NCI-H226 (cell line): ENCODE results near the gene COMTD1.
"Not testable (repeated sequence)": the region's sequence is repeated elsewhere in the genome, so short reads cannot be mapped to it uniquely, and the experiment has no call there.

ENCODE experiments used
- DNase-seq: peaks from one replicate; pipeline ENCODE4 v3.0.0-alpha.2; 2015

The COMTD1 gene

DNA sequence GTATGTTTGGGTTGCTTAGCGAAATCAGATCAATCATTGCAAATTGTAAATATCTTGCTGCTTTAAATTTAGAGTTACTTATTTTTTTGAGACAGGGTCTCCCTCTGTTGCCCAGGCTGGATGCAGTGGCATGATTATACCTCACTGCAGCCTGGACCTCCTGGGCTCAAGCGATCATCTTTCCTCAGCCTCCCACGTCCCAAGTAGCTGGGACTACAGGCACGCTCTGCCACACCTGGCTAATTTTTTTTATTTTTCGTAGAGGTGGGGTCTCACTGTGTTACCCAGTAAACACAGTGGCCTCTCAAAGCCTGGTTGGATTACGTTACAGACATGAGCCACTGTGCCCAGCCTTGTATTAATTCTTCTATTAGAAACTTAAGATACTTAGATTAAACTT lies 23.4 kb downstream of the COMTD1 start:
- no peak for DNase-seq

DNA sequence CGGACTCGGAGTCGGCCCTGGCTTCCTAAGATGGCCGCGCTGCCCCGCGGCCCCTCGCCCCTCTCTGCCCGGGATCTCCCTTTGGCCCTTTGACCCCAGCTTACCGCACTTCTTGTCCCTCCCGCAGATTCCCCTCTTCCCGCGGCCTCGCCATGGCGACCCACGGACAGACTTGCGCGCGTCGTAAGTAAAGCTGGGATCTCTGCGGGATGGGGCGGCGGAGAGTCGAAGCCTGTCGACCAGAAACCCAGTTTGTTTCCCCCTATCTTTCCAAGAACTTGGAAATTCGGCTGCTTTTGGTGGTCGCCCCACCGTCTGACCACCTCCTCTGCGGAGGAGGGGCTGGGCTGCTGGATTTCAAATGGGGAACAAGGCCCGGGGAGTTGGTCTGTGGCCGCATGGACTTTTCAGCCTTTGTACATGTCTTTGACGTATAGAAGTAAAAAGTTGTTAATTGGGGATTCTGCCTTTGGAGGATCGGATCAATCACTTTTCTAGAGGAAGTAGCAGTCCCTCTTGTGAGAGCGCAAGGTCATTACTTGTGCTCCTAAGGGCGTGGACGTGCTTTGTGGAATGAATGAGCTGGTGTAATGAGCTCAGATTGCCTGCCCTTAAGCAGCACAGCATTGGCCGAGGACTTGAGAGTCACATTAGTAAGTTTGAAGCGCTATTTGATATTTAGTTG lies 24.6 kb downstream of the COMTD1 start:
- DNase-seq: no peak

DNA sequence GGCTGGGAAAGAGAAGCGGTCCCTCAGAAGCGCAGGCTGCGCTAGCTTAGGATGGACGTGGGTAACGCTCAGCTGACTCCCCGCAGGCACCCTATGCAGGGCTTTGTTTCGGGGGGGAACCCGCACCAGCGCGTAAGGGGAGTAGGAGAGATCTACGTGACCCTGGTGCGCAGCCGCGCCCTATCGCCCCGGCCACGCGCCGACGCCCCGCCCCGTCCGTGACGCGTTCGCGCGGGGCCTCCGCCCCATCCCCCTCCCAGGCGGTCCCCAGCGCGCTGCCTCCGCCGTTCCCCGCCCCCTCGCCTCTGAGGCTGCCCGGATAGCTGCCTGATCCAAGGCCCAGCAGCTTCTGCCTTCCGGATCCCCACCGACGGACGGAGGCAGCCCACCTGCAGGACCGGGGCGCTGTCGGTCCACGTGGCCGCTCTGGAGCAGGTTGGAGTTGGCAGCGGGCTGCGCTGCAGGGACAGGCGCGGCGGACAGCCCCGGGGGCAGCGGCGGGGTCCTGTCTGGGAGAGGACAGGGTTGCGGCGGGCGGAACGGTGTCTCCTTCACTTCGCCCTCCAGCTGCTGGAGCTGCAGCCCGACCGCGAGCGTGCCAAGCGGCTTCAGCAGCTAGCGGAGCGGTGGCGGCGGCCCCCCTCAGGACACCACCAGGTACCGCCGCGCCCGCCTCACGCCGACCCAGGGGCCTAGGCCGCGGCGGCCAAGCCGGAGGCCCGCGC lies 25.3 kb downstream of the COMTD1 start, which contains the start of gene VDAC2:
Gene VDAC2 (plus strand): TSS at position 515 of the 725 bp plus-strand sequence. CDS start 363 bp downstream, outside the sequence.
- peak; percentile 92 for DNase-seq

DNA sequence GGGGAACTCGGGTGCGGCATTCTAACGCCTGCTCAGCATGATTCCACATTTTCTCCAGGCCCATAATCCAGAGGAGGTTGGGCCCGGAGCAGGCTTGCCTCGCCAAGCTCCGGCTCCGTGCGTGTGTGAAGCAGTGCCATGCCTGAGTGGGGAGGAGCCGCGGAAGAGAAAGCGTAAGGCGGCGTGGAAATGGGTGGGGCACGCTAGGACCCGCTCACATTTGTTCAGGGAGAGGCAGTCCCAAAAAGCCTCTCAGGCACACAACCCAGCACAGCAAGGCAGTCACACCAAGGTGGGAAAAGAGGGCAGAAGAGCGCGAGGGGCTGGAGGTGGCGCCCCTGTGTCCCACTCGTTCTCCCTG lies 25.9 kb downstream of the COMTD1 start:
- DNase-seq: peak; percentile 70

DNA sequence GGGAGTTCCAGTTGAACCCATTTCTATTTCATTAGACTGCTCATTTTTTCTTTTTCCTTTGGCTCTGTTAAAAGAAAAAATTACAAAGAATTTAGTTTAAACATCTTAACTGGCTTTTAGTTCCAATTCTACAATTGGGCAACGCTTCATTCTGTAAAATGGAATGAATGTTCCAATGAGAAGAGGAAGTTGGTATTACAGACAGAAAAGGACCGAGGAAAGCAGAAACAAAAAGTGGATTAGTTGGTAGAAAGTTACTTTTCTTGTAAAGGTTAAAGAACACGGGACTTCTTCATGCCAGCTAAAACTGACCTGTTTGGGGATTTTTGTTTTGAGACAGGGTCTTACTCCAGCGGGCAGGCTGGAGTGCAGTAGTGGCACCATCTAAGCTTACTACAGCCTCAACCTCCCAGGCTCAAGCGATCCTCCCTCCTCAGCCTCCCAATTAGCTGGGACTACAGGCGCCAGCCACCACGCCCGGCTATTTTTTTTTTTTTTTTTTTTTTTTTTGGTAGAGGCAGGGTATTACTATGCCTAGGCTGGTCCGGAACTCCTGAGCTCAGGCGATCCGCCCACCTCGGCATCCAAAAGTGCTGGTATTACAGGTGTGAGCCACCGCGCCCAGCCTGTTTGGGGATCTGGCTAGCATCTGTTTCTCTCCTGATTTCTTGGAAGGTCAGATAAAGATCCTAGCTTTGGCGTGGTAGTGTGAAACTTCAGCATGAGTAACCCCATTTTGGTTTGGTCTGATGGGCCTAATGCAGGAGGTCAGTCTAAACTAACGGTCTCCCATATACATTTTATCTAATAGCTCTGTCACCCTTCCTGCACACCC lies 26.5 kb downstream of the COMTD1 start:
- DNase-seq: no peak

DNA sequence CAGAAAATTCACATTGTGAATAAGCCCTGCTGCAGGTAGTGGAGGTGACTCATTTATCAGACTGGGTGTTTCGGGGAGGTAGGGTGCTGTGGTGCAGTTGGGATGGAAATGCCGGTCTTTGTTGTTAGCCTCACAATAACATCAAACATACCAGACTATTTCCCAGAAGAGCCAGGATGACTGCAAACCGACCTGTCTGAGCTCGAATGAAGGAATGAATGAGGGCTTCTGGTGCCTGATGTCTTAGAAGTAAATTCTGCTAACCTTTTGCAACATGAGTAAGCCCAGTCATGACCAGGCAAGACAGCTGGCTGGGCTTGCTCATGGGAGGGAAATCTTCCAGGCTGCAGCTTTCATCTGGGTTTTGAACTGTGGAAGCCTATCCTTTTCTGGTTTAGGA lies 27.6 kb downstream of the COMTD1 start:
- DNase-seq: peak; percentile 40

DNA sequence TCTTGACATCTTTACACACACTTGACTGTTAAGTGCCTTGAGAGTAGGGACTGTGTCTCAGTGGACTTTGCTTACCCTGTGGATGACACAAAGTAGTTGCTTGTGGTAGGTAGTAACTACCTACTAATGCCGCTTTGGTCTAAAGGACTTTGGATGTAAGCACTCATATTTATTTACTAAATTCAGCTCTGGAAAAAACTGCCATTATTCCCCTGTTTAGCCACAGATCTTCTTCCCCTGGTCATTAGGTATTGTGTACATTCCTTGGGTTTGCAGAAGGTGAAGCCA lies 28.0 kb downstream of the COMTD1 start:
- DNase-seq: no peak

DNA sequence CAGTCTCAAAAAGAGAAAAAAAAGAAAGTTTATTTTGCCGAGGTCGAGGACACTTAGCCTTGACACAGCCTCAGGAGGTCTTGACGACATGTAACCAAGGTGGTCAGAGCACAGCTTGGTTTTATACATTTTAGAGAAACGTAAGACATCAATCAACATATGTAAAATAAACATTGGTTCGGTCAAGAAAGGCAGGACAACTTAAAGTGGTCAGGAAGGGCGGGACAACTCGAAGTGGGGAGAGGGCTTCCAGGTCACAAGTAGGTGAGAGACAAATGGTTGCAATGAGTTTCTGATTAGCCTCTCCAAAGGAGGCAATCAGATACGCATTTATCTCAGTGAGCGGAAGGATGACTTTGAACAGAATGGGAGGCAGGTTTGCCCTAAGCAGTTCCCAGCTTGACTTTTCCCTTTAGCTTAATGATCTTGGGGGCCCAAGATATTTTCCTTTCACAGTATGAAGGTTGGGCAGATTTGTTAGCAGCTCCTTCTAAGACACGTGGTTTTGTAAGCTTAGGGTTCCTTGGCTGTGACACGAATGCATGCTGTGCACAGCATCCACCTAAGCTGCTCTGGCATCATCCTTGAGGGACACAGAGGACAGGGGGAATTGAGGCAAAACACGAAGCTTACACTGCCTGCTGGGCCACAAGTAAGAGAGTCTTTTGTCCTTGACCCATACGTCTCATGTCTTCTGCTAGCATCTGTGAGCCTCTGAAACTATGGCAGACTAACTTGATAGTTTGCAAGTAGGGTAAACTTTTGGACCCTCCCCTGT lies 28.5 kb downstream of the COMTD1 start:
- DNase-seq: no peak

DNA sequence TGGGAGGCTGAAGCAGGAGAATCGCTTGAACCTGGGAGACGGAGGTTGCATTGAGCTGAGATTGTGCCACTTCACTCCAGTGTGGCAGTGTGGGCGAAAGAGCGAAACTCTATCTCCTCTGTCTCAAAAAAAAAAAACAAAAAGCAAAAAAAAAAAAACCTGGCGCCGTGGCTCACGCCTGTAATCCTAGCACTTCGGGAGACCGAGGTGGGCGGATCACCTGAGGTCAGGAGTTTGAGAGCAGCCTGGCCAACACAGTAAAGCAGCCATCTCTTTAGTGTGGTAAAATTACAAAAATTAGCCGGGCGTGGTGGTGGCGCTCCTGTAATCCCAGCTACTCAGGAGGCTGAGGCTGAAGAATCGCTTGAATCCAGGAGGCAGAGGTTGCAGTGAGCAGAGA lies 29.1 kb downstream of the COMTD1 start:
- not testable (repeated sequence) for DNase-seq

DNA sequence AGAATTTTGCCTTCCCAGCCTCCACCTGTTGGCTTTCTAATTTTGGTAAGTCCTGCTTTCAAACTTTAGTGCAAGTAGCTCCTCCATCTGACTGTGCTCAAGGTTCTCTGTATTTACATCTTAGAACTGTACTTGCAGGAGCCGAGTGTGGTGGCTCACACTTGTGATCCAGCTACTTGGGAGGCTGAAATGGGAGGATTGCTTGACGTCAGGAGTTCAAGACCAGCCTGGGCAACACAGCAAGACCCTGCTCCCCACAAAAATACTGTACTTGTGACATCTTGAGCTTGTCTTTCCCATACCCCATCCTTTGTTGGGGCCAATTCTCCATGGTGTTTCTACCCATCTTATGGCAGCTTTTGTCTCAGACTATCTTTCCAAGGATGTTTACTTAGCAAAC lies 29.8 kb downstream of the COMTD1 start:
- DNase-seq: no peak

DNA sequence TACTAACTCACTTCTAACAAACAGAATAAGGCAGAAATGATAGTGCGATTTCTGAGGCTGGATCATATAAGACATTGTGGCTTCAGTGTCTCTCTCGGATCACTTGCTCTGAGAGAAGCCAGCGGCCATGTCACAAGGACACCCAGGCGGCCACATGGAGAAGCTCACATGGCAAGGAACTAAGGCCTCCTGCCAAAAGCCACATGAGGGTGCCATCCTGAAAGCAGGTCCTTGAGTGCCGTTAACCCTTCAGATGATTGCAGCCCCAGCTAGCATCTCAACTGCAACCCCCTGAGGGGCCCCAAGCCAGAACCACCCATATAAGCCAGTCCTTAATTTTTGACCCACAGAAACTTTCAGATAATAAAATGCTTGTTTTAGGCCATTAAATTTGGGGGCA lies 32.0 kb downstream of the COMTD1 start:
- no peak for DNase-seq

DNA sequence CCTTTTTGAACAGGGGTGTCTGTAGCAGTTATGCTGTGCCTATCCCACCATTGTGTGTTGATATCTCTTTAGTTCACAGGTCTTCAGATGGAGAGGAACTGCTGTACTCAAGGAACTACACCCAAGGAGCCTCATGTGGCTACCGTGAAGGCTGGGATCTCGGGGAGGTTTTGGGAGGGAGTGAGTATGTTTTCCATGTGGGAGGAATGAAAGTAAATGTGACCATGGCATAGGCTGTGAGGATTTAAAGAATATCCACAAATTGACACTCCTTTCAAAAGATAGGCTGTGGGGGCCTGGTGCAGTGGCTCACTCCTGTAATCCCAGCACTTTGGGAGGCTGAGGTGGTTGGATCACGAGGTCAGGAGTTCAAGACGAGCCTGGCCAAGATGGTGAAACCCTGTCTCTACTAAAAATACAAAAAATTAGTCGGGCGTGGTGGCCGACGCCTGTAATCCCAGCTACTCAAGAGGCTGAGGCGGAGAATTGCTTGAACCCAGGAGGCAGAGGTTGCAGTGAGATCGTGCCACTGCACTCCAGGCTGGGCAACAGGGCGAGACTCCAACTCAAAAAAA lies 32.6 kb downstream of the COMTD1 start:
- DNase-seq: not testable (repeated sequence)

DNA sequence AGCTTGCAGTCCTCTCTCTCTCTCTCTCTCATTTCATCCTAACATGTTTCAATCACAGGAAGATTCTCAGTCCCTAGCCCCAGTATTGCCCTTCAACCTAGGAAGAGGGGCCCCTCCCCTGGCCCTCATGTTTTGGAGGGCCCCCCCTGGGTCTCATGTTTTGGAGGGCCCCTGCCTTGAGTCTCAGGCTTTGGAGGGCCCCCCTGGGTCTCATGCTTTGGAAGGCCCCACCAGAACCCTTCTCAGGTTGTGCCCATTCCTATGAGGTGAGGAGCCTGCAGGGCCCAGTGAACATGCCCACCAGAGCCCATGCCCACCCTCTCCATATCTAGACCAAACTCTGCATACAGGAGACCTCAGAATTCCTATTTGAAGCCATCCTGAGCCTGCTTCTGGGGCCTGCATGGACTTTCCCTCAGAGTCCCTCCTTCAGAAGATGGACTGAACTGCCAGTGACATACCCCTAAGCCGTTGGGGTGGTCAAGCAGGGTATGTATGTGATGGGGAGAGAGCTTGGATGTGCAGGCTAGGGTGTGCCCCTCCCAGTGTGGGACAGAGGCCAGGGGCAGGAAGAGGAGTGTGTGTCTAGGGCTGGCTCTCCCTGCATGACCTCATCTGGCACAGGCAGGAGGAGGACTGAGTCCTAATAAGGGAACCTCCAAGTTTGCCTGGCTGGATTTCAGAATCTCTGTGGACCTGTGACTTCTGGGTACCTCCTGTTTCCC lies 33.3 kb downstream of the COMTD1 start:
- peak; percentile 58 for DNase-seq

DNA sequence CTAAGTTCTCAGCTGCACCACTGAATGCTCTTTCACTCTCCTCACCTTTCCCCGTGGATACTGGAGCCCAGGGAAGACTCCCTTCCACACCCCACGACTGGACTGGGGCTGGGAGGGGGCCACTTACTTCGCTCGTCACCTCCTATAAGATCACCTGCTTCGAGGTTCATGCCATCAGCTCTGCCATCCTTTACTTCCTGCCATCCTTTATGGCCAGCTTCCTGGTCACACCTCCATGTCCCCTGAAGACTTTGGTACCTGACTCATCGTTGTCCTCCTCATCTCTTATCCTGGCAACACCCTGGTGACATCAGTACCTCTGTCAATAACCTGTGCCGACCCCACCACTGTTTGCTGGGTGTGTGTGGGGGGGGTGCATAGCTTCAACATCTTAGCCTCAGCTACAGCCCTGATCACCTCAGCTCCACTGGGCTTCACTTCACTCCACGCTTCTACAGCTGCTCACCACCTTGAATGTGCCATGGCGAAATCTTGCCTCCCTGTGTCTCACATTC lies 33.9 kb downstream of the COMTD1 start:
- DNase-seq: no peak

DNA sequence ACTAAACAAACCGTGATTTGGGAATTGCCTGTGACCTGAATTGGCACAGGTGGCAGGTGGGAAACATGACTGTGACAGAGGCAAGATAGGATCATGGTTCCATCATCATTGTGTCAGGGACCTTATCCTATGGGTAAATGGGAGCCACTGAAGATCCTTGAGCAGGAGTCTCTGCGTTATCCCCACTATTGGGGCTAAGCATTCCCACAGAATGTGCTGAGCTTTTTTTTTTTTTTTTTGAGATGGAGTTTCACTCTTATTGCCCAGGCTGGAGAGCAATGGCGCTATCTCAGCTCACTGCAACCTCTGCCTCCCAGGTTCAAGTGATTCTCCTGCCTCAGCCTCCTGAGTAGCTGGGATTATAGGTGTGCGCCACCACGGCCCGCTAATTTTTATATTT lies 35.8 kb downstream of the COMTD1 start:
- DNase-seq: not testable (repeated sequence)

DNA sequence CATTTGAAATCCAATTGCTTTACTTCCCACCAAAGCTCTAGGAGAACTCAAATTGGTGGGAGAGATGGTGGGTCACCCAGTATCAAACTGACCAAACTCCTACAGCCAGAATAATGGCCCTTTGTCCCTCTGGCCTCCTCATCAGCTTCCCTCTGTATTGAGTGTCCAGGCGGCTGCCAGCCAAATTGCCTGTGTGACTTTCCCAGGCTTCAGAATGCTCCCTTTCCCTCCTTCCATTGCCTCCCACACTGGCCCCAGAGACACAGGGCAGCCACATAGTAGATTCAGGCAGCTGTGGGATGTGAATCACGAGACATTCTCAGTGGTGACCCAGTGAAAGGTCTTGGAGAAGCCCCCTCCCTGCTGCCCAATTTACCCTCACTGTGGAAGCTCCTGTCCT lies 37.9 kb downstream of the COMTD1 start:
- DNase-seq: no peak

DNA sequence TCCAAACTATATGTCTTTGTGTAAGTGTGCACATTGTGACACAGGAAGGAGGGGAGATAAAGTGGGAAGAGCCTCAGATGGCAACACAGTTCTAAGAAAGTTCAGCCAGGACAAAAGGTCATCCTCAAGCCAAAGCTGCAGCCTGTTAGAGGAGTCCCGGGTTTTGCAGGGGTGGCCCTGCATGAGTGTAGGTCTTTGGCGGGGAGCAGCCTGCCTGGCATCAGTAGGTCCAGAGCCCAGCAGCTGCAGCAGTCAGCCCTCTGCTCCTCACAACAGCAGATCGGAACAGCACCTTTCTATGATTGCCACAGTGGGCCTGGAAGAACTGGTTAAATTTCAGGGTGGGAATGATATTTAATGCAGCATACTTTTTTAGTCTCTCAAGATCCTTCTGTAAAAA lies 38.7 kb downstream of the COMTD1 start:
- no peak for DNase-seq

DNA sequence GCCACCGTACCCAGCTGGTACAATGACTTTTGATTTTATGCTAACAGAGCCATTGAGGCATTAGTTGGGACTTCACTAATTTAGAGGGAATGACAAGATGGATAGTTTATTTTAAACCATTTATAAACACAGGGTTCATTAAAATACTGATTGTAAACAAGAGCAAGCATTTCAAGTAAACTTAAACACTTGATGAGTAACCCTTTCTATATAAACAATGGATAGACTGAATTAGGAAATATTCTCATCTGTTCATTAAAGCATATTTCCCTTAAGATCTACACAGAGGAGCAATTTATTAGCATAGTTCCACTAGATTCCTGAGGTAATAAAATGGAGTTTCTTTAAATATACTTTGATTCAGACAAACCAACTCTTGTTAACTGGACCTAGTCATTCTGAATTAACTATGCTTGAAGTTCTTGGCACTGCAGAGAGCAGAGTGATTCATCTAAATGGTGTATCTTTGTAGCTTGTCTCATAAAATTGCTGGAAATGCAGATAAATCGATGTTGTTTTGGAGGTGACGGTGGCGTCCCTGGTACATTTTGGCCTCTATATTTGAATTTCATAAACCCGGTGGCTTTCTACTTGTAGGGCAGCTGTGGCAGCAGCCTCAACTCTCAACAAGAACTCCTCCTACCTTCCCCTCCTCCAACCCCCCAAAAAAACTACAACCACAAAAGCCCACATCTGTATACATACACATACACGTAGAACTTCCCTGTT lies 40.6 kb downstream of the COMTD1 start:
- no peak for DNase-seq

DNA sequence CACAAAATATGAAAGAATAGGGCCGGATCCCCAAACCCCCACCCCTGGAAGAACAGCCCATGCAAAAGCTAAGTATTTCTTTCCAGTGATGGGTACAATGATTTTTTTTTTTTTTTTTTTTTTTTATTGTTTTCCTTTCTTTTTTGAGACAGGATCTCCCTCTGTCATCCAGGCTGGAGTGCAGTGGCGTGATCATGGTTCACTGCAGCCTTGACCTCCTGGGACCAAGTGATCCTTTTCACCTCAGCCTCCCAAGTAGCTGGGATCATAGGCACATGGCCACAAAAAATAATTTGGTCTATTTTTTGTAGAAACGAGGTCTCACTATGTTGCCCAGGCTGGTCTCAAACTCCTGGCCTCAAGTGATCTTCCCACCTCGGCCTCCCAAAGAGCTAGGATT lies 41.1 kb downstream of the COMTD1 start:
- DNase-seq: not testable (repeated sequence)

DNA sequence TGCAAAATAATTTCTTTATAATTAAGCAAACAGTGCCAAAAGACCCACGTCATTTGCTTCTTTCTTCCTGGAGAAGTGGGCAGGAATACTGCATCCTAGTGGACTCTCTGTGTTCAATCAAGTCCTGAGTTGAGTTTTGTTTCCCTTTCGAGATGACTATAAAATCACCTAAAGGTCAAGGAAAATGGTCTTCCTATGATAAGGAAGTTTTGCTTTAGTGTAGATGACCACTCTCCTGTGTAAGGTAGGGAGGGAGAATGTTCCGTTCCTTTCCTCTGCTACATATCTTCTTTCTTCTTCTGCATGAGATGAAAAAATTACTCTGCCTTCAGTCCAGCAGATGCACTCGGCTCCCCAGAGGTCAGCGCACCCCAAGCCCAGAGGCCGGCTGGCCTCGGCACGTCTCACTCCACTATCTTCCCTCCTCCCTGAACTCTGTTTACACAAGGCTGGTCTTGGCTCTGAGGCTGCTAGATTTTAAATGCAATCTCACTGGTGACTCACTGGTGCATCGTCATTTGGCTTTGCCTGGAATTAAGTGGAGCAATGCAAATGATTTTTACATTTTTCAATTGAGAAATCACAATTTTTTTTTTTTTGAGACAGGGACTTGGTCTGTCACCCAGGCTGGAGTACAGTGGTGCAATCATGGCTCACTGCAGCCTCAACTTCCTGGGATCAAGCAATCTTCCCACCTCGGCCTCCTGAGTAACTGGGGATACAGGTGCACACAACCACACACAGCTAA lies 43.8 kb downstream of the COMTD1 start:
- peak; percentile 91 for DNase-seq
